D341Med (cell line): ENCODE results near the gene P3H3.

Experiments used
- DNase-seq: peaks from one replicate; pipeline ENCODE4 v3.0.0; 2012; ENCODE audit warnings: low spot score

Gene P3H3

GRCh38 chr12:6826734-6827436 lies 1.3 kb upstream of the P3H3 start:
- no peak for DNase-seq

GRCh38 chr12:6827437-6827911 lies 733 bp upstream of the P3H3 start:
- DNase-seq: peak; percentile 89

DNA sequence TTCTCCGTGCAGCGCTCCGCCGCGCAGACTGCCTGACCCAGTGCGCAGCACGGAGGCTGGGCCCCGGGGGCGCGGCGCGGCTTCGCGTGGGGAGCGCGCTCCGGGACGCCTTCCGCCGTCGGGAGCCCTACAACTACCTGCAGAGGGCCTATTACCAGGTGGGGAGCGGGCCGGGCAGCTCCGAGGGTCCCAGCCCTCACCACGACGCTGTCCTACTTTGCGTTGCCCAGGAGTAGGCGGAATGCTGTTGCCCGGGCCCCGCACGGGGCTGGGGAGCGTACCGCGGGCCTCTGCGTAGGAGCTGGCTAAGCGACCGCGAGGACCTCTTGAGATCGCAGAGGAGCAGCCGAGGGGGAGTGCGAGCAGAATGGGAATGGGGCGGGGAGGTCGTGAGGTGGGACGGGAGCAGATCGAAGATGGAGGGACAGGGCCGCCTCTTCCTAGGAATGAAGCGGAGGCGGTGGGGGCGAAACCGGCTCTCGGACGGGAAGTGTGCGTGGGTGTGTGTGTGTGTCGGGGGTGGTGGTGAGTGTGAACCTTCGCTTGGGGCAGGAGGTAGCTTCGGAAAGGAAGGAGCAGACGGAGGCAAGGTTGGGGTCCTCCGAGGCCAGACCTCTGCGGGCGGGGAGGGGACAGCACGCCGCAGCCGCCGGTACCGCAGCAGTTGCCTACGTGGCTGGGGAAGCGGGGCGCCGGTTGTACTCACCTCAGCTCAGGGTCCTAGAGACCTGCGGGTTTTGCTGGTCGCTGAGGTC lies 751 bp downstream of the P3H3 start:
- peak; percentile 72 for DNase-seq

DNA sequence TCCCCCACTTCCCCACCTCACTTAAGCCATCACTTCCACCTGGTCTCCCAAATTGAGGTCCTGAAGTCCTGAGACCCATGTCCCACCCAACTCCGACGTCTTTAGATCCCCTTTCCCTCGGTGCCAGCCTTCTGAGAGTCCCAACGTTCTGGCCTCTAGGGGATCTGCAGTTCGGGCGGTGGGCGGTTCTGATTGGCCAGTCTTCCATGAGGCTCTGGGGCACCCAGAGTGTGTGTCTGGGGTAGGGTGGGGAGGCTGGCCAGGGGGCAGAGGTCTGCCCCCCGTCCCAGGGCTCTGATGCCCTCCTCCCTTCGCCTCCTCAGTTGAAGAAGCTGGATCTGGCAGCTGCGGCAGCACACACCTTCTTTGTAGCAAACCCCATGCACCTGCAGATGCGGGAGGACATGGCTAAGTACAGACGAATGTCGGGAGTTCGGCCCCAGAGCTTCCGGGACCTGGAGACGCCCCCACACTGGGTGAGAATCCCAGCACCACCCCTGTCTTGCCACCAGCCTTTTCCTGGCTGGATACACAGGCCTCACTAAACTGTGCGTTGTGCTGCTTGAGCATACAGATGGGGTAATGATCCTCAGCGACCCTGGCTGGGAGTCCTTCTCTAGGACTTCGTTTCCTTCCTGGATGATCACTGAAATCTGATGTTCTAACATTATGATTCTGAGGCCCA lies 1.5 kb downstream of the P3H3 start:
- peak; percentile 76 for DNase-seq

GRCh38 chr12:6830286-6830890 lies 2.2 kb downstream of the P3H3 start:
- DNase-seq: no peak

GRCh38 chr12:6830999-6831398 lies 2.8 kb downstream of the P3H3 start:
- DNase-seq: no peak

GRCh38 chr12:6831450-6831995 lies 3.3 kb downstream of the P3H3 start:
- no peak for DNase-seq

DNA sequence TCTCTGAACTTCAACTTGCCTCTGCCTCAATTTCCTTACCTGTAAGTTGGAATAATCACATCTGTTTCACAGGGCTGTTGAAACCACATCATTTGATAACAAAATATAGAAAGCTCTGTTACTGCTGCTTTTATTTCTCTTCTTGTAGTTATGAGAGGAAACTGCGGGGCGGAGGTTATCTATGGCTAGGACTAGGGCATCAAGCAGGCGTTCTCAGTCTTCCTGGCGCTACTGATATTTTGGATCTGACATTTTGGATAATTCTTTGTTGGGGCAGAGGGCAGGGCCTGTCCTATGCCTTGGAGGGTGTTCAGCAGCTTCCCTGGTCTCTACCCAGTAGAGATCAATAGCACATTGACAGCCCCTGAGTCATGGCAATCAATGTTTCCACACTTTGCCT lies 3.9 kb downstream of the P3H3 start:
- DNase-seq: no peak

DNA sequence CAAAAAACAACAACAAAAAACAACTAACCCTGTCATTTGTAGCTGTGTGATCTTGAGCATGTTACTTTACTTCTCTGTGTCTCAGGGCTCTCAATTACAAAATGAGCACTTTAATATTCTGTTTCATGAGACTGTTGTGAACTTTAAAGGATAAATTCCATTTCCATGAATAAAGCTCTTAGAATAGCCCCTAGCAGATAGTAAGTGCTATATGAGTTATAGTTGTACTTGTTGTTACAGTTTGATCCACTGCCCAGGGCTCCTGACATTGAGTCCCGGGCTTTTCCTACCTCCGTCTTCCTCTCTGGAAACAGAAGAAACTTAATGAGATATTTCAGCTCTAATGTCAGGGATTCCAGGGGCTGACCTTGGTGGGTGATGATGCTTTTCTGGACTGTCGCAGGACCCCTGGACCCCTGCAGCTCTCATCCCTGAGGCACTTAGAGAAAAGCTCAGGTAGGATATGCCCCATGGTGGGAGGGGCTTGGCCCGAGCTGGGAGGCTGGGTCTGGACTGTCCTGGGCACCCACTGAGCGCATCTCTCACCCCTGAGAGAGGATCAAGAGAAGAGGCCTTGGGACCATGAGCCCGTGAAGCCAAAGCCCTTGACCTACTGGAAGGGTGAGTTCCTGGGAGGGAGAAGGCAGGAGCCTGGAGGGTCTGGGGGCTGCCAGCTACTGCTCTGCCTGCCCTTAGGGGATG lies 5.1 kb downstream of the P3H3 start:
- DNase-seq: no peak

GRCh38 chr12:6834254-6834653 lies 6.0 kb downstream of the P3H3 start:
- no peak for DNase-seq

- DNase-seq: no peak
Observed at GRCh38 chr12:6834873-6835272, 6.7 kb downstream of the P3H3 start.

- no peak for DNase-seq
Observed at GRCh38 chr12:6836851-6837250, 8.6 kb downstream of the P3H3 start.

GRCh38 chr12:6837370-6838060 lies 9.3 kb downstream of the P3H3 start:
- no peak for DNase-seq

DNA sequence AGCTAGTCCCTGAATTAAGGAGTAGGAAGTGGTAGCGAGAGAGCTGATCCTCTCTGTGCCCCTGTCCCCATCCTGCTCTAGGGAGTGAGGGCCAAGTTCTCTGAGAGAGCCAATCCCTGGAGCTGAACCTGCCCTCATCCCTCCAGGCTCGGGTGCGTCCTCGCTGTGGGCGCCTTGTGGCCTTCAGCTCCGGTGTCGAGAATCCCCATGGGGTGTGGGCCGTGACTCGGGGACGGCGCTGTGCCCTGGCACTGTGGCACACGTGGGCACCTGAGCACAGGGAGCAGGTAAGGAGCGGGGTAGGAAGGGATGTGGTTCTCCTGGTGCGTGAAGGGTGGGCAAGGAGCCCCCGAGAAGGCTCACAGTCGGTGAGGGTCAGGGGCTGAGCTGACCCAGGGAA lies 10.6 kb downstream of the P3H3 start:
- no peak for DNase-seq

- peak; percentile 87 for DNase-seq
Observed at GRCh38 chr12:6839482-6840201, 11.4 kb downstream of the P3H3 start.

- DNase-seq: no peak
Observed at GRCh38 chr12:6840330-6840729, 12.1 kb downstream of the P3H3 start.

- peak; percentile 84 for DNase-seq
Observed at GRCh38 chr12:6840761-6841515, 12.7 kb downstream of the P3H3 start, which contains the start of gene GNB3. TSS of gene GNB3 (plus strand) at chr12:6840925. CDS start at chr12:6841288, 363 bp downstream.

- no peak for DNase-seq
Observed at GRCh38 chr12:6842075-6842474, 13.9 kb downstream of the P3H3 start.

GRCh38 chr12:6843118-6843902 lies 15.1 kb downstream of the P3H3 start:
- DNase-seq: peak; percentile 47
